HPDE6-E6E7 (cell line): ENCODE measurements around the gene NKIRAS1.
"Not testable (repeated sequence)": the region's sequence is repeated elsewhere in the genome, so short reads cannot be mapped to it uniquely, and the experiment has no call there.

Experiments
- DNase-seq: peaks from one replicate; pipeline ENCODE4 v3.0.0; 2011; ENCODE audit warnings: missing footprints; ENCODE audit errors: extremely low spot score

Gene NKIRAS1

DNA sequence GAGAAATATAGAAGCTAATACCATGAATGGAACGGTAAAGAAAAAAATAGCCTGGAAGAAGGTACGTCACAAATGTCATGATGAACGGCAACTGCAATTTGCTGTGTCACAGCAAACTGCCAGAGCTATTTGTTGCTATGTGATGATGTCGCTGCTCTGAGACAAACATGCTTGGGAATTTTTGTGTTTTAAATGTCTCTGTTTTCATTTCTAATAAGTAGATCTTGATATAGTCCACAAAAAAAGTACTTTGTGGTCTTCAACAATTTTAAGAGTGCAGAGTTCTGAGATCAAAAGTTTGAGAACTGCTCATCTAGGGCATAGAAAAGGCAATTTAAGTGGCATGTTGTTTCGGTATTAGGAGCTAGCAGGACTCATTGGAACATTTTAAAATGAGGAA is 24.0 kb upstream of the NKIRAS1 start:
- DNase-seq: no peak

DNA sequence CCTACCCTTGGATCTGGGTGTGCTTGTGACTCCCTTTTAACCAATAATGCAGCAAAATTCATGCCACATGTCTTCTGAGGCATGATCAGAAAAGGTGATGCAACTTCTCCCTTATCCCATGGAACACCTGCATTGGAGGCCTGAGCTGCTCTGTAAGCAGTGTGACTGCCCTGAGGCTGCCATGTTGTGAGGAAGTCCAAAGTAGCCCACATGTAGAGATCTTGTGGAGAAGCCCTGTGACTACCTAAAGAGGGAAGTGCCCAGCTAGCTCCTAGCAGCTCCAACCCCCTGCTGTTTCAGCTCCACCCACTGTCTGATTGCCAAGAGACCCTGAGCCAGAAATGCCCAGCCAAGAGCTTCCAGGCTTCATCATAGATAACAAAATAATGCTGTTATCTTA is 21.9 kb upstream of the NKIRAS1 start:
- no peak for DNase-seq

DNA sequence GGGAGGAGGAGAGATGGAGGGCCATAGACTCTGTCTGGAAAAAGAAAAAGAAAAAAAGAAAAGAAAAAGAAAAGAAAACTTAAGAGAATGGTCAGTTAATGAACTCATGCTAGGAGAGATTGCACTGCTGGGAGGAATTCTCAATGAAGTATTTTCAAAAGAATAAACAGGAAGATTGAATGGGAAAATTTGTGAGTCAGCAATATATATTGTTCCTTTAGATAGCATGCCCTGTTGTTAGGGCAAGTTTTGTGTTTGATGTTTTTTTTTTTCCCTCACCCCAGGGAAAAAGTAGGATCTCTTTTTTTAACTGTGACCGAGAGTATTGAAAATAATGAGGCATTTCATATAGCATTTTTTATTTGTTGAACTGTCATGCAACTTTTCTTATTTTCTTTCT is 20.5 kb upstream of the NKIRAS1 start:
- DNase-seq: no peak

DNA sequence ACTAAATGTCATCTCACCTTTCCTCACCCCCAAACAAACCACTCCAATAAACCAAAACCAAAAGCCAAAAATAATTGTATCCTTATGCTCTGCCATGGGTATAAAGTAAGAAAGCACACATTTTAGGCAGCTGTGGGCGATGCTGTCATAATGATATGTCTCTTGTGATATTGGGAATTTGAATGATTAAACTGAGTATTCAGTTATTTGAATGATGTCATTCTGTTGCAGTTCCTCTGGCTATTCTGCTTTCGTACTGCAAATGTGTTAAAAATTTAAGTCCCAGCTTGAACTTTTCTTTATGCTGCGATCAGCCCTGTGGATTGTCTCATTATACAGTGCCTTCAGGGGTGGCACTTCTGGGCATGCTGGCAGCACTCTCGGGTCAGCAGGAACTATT is 17.5 kb upstream of the NKIRAS1 start:
- no peak for DNase-seq

DNA sequence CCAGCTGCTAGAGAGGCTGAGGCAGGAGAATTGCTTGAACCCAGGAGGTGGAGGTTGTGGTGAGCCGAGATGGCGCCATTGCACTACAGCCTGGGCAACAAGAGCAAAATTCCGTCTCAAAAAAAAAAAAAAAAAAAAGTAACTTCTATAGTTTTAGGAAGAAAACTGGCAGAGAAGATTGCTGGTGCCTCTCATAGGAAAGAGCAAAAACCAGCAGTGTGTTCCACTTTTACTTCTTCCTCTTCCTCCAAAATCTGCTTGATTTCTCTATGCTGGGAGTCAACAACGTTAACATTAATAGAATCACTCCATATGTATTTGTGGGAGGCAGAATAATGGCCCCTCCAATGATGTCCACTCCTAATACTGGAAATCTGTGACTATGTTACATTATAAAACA is 15.8 kb upstream of the NKIRAS1 start:
- no peak for DNase-seq

DNA sequence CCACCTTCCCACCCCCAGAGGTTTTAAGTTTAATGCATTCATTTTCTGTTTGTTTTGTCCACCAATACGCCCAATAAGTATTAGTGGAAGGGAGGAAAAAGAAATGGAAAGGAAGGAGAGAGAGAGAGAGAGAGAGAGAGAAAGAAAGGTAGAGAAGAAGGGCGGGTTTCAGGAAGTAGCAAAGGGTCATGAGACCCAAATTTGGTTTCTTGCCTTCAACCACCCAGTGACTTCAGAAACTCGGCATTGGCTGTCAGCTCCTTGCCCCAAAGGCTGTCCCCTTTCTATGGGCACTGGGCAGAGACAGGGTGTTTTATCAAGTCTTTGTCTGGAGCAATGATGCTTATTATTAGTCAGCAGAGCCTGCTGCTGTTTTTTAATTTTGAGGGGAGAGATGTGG is 14.8 kb upstream of the NKIRAS1 start:
- DNase-seq: no peak

DNA sequence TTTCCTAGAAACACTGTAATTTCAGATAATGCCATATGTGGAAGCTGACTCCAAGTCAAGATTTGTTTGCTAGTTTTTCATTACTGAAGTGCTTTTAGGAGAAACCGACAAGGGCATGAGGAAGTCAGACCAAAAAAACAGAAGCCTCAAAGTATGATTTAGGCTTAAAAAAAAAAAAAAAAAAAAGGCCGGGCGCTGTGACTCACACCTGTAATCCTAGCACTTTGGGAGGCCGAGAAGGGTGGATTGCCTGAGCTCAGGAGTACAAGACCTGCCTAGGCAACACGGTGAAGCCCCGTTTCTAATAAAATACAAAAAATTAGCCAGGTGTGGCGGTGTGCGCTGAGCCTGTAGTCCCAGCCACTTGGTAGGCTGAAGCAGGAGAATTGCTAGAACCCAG is 11.7 kb upstream of the NKIRAS1 start:
- no peak for DNase-seq

DNA sequence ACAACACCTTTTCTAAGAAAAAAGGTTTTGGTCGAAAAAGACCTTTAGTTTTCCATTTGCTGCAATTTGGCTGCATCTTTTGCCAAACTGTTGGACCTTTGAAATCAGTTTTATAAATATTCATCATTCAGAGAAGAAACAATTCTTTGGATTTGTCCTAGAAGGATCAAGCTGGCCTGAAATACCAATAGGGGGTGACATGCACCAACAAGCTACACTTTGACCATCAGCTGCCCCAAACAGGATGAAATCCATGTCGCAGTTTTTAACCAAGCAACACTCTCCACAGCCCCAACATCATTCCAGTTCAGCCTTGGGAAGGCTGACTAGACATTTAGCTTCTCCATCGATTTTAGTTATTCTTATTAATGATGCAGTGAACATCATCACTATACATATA is 9.9 kb upstream of the NKIRAS1 start:
- DNase-seq: no peak

DNA sequence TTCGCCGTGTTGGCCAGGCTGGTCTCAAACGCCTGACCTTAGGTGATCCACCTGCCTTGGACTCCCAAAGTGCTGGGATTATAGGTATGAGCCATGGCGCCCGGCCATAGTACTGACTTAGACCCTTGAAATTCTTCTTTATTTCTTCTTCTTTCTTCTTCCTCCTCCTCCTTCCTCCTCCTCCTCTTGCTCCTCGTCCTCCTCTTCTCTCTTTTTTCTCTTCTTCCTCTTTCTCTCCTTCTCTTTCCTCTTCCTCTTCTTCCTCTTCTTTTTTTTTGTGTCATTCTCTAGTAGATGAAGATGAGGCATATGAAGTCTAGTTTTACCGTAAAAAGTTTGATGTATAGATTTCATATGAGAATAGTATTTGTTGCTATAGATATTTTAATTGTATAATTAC is 9.5 kb upstream of the NKIRAS1 start:
- no peak for DNase-seq

DNA sequence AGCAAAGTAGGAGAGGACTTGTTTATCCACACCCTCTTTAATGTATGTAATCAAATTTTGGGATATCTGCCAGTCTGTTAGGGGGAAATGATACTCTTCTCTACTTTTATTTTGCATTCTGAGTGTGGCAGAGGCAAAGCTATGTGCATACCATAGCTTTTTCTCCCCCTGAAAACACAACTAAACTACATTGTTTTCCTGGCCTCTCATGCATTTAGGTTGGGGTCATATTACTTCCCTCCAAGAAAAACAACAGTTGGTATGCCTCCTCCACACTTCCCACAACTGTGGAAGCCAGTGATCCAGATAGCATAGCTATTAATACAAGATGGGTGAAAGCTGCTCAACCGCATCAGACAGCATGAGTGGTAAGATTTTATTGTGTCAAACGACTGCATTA is 7.0 kb upstream of the NKIRAS1 start:
- DNase-seq: no peak

DNA sequence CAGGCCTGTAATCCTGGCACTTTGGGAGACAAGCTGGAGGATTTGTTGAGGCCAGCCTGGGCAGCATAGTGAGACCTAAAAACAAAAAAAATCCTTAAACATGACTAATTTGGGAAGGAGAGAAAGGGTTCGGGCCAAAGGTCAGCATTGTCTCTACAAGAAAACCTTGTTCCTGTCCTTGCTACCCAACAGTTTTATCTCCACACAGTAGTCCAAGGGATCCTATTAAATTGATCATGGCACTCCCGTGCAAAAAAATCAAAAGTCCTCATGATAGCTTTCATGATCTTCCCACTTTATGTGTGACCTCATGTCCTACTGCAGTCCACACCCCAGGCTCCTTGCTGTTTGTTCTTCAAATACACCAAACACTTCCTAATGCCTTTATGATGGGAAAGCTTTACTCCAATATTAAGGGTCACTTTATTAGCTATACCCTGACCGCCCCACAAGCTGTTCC is 4.3 kb upstream of the NKIRAS1 start:
- no peak for DNase-seq

DNA sequence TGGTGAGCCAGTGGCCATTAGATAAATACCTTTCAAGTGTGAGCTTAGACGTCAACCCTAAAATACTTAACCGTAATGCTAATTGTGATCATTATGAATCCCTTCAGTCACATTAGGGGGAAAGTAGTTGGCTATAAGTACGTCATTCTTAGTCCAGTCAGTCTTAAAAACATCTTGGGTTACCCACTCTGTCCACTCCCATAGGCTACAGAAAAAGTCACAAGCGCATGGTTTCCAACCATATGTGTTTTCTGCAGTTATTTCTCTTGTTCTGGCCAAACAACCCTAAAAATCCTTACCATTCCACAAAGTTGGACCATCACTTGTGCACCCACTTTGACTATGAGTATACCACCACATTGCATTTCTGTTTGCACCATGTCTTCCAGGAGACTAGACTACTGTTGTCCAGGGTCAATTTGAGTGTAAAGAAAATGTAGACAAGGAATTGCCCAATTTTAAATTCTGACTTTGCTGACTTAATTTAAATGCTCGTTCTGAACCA is 3.4 kb upstream of the NKIRAS1 start:
- DNase-seq: no peak

DNA sequence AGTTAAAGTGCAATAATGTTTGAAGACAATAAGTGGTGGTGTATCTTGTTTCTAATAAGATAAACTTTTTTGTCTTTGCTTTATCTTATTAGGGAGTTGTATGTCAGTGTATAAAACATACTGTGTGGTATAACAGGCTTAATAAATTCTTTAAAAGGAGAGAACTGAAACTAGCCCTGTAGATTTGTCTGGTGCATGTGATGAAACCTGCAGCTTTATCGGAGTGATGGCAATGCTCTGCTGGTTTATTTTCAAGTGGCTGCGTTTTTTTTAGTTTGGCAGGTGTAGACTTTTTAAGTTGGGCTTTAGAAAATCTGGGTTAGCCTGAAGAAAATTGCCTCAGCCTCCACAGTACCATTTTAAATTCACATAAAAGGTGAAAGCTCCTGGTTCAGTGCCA is 2.8 kb upstream of the NKIRAS1 start:
- no peak for DNase-seq

DNA sequence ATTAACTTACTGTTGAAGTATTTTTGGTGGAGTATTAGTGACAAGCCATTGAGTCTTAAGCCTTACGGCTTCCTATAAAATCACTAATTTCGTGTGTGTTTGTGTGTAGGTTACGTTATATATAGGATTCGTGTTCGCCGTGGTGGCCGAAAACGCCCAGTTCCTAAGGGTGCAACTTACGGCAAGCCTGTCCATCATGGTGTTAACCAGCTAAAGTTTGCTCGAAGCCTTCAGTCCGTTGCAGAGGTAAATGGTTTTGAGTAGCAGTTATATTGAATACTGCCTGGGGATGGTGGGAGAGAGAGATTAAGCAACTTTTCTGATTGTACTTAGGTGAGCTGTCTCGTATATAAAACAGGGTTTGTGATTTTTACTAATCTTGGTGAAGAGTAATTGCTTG is 1.5 kb upstream of the NKIRAS1 start:
- DNase-seq: not testable (repeated sequence)

DNA sequence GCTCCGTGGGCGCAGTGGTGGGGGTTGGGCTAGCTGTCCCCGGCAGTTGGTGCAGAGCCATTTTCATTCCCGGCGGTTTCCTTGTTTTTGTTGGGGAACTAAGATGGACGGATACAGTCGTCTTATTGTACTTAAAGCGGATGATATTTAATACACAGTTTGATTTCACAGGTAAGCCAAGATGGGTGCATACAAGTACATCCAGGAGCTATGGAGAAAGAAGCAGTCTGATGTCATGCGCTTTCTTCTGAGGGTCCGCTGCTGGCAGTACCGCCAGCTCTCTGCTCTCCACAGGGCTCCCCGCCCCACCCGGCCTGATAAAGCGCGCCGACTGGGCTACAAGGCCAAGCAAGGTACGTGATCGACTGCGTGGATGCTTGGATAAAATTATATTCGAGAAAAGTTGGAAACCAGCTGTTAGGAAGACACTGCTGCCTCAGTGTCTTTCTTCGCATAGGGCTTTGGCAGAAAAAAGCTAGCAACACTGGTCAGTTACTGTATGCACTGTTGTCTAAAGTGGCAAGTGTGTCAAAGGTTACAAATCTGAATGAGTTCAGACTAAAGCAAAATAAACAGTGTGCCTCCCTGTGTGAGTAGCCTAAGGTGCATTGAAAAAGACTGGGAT is 1.0 kb upstream of the NKIRAS1 start:
- not testable (repeated sequence) for DNase-seq

DNA sequence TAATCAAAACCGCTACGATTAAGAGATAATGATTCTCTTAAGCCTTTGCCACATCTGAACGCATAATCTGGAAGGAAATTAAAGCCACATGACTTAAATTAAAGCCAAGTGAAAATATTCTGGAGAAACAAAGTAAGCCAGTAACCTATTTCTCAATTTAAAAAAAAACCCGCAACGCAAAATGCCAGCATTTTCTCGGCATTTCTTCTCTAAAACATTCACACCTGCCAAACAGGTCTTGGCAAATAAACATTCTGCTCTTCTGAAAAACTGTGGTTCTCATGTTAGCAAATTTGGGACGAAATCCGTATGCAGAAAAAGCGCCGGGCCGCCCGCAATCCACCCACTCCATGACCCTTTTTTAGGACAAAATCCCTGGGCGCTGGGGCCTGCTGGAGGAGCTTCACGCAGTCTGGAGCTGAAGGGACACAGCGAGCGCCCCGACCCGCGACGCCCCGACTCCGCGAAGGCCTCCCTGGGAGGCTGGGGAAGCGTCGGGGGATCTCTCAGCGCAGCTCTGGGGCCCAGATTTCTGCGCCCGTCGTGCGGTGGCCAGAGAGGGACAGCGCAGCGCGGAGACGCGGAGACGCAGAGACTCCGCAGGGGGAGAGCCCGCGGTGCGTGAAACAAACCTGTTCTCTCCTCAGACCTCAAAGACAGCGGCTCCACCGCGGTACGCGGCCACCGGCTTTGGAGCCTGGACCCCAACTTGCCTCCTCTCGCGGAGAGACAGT is 471 bp downstream of the NKIRAS1 start:
- DNase-seq: no peak

DNA sequence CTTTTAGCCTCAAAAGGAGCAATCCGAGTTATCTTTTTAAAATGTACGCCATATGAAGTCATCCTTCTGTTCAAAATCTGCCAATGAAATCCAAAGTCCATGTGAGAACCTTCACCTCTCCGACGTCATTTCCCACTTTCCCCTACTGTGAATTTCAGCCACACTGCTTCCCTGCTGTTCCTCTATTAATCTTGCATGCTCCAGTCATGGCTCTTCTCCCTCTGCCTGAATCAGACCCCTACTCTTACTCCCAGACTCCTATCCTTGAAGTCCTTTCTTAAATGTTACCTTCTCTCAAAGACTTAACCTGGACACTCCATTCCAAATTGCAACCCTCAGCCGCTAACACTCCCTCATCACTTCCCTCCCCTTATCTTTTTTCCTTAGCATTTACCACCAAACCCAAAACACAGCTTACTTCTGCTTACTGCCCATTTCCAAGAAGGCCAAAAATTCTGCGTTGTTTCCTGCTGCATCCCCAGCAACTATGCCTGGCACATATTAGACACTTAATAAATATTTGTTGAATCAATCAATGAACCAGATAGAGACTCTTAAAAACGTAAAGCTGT is 1.2 kb downstream of the NKIRAS1 start:
- no peak for DNase-seq

DNA sequence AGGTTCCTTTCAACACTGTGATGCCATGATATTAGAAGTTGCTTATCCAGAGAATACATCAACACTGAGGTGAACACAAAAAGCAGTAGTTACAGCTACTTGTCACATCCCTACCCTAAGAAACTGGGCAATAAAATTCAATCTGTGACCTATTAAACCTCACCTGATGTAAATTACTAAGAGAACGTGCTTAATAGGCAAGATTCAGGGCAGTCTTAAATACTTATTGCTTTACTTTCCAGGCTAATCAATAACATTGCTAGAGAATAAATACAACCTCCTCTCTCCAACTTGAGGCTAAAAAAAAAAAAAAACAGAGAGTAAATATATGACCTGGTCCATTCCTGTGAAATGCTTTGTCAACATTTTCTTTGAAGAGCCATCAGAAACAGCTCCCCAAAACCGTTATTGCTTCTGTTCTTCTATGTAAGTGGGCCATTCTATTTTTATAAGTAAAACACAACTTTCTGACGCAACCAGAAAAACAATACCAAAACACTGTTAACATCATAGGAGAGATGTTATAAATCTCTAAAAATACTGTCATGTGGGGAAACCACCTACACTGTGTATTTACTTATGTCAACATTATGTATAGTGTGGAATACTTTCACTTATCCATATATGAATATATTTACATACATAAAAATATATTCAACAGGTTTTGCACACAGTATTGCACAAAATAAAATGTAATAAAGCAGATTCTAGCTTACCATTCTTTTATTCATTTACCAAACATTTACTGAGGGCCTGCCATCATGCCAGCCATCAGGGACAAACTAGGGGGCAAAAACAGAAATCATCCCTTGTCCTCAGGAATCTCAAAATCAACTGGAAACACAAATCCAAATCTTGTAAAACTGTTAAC is 2.7 kb downstream of the NKIRAS1 start:
- DNase-seq: no peak

DNA sequence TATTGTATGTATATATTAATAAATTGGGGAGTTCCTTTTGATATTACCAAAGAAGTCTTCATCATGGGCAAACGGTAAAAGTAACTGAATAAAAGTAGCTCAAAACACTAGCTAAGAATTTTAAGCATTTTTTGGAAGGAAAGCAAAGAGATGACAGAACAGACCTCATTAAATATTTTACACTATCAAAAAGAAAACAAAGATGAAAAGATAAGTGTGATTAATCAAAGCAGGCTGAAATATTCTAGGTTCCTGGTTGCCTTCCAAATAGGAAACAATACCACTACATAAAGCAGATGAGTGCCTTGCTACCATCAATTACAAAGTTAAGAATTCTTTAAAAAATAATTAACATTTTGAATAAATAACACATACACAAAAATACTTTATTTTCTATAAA is 3.6 kb downstream of the NKIRAS1 start:
- no peak for DNase-seq

DNA sequence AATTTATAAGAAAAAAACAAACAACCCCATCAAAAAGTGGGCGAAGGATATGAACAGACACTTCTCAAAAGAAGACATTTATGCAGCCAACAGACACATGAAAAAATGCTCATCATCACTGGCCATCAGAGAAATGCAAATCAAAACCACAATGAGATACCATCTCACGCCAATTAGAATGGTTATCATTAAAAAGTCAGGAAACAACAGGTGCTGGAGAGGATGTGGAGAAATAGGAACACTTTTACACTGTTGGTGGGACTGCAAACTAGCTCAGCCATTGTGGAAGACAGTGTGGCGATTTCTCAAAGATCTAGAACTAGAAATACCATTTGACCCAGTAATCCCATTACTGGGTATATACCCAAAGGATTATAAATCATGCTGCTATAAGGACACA is 4.5 kb downstream of the NKIRAS1 start:
- not testable (repeated sequence) for DNase-seq

DNA sequence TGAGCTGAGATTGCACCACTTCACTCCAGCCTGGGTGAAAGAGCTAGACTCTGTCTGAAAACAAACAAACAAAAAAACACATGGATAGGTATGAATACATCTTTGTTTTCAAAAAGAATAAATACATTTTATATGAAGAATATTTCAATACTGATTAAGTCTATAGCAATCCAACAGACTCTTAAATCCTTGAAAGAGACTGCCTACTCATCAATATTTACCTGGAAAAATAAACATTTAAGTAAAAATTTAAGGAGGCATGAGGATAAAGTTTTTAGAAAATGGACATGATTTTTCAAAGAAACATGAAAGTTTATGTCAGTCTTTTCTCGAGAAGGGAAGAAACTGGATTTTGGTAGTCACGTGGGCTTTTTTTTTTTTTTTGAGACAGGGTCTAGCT is 5.4 kb downstream of the NKIRAS1 start:
- DNase-seq: no peak

DNA sequence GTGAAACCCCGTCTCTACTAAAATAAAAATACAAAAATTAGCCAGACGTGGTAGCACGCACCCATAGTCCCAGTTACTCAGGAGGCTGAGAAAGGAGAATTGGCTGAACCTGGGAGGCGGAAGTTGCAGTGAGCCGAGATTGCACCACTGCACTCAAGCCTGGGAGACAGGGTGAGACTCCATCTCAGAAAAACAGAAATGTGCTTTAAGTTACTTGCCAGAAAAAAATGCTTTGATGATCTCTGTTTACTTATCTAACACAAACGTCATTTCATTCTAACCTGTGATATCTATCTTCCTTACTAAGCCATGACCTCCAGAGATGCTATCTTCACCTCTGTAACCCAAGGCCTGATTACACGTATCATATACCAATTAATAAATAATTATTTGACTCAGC is 7.4 kb downstream of the NKIRAS1 start:
- DNase-seq: no peak
